ENCODE results near the gene CASS4.

Gene CASS4

DNA sequence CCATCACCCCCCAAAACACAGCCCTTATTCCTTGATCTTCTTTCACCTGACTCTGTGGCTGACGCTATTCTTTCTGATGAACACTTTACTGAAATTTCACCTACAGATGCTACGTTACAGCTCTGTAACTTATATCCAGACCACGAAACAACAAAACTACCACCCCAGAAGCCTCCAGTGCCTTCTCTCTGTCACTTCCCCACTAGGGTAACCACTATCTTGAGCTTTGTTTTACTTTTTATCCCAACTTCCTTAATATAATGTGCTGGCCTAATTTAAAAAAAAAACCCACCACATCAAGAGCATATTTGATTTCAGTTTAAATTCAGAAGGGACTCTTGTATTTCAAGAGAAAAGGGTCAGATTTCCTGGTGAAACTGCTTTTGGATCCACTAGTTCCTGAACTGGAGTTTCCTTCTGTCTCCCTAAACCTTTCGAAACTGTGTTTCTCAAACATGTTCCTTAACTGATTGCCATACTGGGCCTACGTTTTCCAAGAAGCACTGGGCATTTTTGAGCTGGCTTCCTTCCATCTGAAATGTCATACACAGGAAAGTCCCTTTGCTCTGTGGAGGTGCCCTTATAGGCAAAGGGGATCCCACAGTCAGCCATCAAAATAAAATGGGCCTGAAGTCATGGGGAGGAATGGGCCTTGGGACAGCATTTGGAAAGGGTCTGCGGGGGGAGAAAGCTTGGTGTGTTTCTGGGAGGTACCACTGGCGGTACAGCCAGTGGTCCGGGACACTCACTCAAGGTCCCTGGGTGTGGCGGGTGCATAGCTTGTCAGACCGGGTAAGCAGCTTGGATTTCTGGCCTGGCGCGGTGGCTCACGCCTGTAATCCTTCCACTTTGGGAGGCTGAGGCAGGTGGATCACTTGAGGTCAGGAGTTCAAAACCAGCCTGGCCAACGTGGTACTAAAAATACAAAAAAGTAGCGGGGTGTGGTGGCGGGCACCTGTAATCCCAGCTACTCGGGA, 30.6 kb downstream of the CASS4 start:
- in situ Hi-C loops (cut with MboI; ENCODE audit: low sequenced_read_pairs): no loop called here

DNA sequence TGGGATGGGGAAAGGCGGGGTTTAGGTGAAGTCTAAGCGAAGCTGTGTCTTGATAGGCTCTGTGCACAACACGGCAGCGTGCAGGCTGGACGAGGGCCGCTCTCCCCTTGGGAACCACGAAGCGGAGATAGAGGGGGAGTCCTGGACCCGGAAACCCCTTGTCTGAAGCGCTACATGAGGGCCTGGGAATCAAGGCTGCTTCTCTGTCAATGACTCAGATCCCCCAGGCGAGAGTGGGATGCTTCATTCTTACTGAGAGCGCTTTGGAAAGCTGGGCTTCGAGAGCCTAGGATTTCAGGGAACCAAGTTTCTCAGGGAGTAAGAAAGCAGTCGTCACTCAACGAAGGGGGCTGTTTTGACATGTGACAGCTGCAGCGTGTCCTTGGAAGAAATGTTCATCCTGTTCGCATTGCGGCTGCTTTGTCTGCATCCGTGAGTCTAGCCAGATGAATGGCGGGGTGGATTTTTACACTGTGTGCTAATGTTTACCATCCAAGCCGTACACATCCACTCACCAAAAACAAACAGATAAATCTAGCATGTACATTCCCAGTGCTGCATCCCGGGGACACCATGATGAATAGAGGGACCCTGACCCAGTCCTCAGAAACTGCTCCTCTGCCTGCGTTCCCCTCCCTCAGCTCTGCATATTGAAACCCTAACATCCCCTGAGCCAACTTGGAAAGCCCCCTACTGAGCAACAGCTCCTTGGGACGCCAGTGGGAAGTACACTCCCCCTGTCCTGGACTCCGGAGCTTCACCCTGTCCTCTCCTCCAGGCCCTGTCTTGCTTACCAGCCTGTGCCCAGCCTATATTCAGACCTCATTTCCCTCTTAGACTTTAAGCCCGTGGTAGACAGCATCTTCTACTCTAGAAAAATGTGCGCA, 31.8 kb downstream of the CASS4 start:
- in situ Hi-C loops (cut with MboI; ENCODE audit: low sequenced_read_pairs): no loop called here

DNA sequence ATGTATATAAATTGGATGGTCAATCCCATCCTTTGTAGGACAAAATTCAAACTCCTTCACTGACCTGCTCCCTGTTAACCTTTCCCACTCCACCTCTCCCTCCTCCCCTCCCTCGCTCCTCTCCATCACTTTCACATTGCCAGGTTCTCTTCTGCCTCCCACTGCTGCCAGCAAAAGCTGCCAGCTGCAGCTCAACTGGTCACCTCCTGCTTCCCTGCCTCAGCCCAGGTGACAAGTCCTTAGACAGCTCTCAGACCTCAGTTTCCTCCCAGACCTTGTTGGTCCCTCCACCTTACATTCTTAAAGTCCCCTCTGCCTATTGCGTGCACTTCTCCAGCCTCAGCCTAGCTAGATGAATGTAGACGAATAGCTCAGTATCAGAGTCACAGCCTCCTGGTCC, 33.1 kb downstream of the CASS4 start:
- in situ Hi-C loops (cut with MboI; ENCODE audit: low sequenced_read_pairs): no loop called here

- in situ Hi-C loops (cut with MboI; ENCODE audit: low sequenced_read_pairs): no loop called here
These were observed 33.5 kb downstream of the CASS4 start for GRCh38 chr20:56445540-56445939.

DNA sequence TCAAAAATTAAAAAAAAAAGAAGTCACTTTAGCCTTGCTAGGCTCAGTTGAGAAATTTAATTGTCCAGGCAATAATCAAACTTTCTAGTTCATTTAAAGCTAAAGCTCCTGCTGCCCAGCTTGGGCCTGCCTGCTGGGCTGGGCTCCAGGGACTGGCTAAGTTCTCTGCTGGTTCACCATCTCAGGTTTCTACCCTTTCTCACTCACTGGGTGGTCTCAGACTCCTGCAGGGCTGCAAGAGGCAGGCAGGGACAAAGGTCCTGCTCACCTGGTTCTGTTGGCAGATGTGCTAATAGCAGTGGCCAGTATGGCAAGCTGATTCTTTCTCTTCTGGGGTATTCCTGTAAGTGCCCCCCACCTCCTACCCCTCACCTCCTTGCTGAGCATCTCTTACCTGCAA, 35.2 kb downstream of the CASS4 start:
- in situ Hi-C loops (cut with MboI; ENCODE audit: low sequenced_read_pairs): no loop called here

- in situ Hi-C loops (cut with MboI; ENCODE audit: low sequenced_read_pairs): no loop called here
These were observed 37.4 kb downstream of the CASS4 start for GRCh38 chr20:56449459-56449858.

DNA sequence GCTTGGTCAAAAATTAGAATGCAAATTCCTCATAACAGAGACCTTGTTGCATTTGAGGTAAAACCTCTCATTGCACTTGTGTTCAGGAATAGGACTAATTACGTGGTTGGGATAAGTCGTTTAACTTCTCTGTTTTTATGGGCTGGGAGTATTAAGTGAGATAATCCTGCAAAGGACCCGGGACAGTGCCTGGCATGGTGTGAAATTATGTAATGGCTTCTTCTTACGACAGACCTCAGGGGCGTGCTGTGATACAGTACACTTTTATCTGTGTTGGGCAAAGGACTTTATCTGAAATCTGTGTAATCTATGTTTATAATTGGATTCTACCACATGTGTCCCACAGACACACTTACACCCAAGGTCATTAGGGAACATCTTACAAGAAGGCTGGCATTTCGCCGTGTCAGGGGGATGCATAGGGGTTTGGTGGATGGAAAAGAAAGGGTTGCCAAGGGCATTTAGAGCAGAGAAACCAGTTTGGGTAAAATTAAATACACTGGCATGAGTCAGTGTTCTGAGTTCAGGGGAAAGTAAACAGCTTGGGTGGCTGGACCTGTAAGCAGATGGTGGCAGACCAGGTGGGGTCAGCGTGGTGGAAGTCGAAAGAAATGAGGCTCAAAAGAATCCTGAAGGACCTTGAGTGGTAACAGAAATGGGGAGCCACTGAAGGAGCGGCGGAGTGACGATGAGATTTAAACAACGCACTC, 39.2 kb downstream of the CASS4 start:
- in situ Hi-C loops (cut with MboI; ENCODE audit: low sequenced_read_pairs): no loop called here

GRCh38 chr20:56453352-56453751, 41.3 kb downstream of the CASS4 start:
- in situ Hi-C loops (cut with MboI; ENCODE audit: low sequenced_read_pairs): no loop called here

GRCh38 chr20:56454754-56455153, 42.7 kb downstream of the CASS4 start:
- in situ Hi-C loops (cut with MboI; ENCODE audit: low sequenced_read_pairs): no loop called here

- in situ Hi-C loops (cut with MboI; ENCODE audit: low sequenced_read_pairs): no loop called here
These were observed 46.3 kb downstream of the CASS4 start for GRCh38 chr20:56458206-56458821.

DNA sequence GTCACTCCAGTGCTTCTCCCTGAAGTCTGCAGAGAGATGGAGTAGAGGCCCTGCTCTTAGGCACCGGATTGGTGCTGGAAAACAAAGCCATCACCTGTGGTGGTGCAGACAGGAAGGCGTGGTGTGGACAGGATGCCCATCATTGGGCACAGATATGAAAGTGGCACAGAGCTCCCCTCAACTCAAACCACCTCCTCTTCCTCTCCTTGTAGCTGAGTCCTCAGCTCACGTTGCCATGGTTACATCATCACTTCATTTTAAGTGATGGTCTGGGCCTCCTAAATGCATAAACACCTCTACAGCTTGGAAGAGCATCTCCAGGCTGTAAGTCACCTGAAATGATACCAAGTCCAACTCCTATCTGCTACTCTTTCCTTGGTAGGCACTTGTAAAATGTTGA, 48.4 kb downstream of the CASS4 start:
- in situ Hi-C loops (cut with MboI; ENCODE audit: low sequenced_read_pairs): no loop called here

GRCh38 chr20:56461576-56461975, 49.5 kb downstream of the CASS4 start:
- in situ Hi-C loops (cut with MboI; ENCODE audit: low sequenced_read_pairs): no loop called here

DNA sequence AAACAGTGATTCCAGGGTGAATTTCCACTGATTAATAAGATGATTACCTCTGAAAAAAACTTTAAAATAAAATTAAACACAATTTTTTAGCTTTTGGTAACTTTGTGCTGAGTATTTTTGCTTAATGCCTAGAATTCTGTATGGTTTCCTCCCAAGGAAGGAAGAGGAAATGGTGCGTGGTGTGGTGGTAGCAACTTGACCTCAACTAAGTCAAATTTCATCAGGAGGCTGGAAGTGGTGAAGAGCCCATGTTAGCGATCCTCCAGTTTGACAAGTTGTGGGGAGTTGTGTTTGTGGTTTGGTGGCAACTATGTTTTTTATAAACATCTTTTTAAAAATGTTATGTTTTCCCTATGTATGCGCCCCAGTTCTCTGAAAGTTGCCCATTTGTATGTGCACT, 51.4 kb downstream of the CASS4 start:
- in situ Hi-C loops (cut with MboI; ENCODE audit: low sequenced_read_pairs): no loop called here

GRCh38 chr20:56465997-56466396, 53.9 kb downstream of the CASS4 start:
- in situ Hi-C loops (cut with MboI; ENCODE audit: low sequenced_read_pairs): no loop called here

- in situ Hi-C loops (cut with MboI; ENCODE audit: low sequenced_read_pairs): no loop called here
These were observed 55.9 kb downstream of the CASS4 start for GRCh38 chr20:56467968-56468315.

DNA sequence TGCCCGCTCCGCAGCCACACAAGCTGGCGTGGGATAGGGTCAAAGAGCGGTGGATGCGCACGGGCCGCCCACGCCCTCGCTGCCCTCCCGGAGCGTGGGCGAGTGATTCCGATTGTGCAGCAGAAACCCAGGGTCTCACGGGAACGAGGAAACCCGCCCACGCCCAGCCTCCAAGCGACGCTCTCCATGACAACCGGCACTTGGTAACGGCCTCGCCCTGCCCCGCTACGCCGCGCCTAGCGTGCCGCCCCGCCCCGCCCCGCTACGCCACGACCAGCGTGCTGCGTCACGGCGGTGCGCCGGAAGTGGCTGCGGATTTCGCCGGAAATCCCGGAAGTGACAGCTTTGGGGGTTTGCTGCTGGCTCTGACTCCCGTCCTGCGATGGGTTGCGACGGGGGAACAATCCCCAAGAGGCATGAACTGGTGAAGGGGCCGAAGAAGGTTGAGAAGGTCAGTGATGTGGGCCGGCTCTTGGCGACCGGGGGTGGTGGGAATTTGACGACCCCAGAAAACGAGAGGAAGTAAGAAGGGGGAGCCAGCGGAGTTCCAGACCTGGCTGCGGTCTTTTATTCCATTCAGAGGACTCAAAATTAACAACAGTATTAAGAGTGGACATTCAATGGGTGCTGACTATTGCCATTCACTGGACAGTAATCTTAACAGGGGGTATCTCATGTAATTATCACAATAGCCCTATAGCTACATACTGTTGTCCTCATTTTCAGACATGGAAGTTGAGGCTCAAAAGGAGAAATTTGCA, 56.4 kb downstream of the CASS4 start, which contains the start of gene RTF2:
Gene RTF2, plus strand, starts transcription at position 312 of the 761 bp plus-strand sequence. Its CDS starts 71 bp downstream, at position 383.
- in situ Hi-C loops (cut with MboI; ENCODE audit: low sequenced_read_pairs): no loop called here

- in situ Hi-C loops (cut with MboI; ENCODE audit: low sequenced_read_pairs): no loop called here
These were observed 57.0 kb downstream of the CASS4 start for GRCh38 chr20:56469077-56469449.

GRCh38 chr20:56483970-56484369, 71.9 kb downstream of the CASS4 start:
- in situ Hi-C loops (cut with MboI; ENCODE audit: low sequenced_read_pairs): no loop called here

DNA sequence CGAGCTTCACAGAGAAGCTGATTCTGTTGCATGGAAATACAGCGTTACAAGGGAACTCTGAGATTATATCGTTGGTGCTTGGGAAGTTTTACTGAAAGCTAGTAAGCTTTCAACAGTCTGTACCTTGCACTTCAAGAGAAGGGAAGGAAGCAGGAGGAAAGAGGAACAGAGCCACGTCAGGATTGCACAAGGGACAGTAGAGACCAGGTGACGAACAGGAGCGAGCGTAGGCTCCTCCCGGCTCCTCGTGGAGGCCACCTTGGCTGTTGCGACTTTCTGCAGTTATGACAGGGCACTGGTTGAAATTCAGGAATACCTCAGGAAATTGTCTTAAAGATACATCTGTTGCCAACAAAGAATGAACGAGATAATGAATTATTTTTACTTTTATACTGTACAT, 75.2 kb downstream of the CASS4 start:
- in situ Hi-C loops (cut with MboI; ENCODE audit: low sequenced_read_pairs): no loop called here

DNA sequence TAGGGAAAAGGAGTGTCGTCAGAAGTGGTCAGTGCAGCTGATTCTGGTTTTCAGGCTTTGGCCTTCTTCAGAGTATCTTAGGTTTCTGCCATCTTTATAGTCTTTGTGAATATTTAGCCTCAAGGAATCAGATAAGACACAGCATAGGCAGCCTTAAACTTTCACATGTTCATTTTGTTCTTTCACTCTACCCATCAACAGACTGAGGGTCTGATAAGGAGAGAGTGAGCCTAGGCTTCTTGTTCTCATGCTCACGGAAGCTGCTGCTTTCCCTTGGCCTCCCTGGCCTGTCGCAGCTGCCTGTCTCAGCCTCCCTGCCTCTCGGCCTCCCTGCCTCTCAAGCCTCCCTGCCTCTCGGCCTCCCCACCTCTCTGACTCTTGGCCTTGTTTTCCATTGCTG, 76.5 kb downstream of the CASS4 start:
- in situ Hi-C loops (cut with MboI; ENCODE audit: low sequenced_read_pairs): no loop called here

All from HL-60/S4 (cell line).